H1 (cell line): Measurements from ENCODE around the gene GDAP2. TPM values are rescaled to one million over a fixed set of nuclear protein-coding genes. Genes with fewer than 3 reads are reported as not detected.

Experiments used
- CTCF ChIA-PET: fragments of 300-600 bp; sonication (Branson Sonifier 250); formaldehyde crosslinking; loops from one replicate; lab custom pipeline; 2021; ENCODE audit not compliant: partially characterized antibody; lab: Charles Lee
- POLR2A ChIA-PET: fragments of 300-600 bp; sonication (Branson Sonifier 250); formaldehyde crosslinking; loops from one replicate; lab custom pipeline; 2021; ENCODE audit warnings: inconsistent platforms; ENCODE audit not compliant: partially characterized antibody; lab: Charles Lee
- DNase-seq, 2 experiments: peaks; one replicate each; pipeline versions ENCODE4 v3.0.0 to v3.0.0-alpha.2; 2010 to 2022; ENCODE audit warnings: low spot score in 2 of 2, low read depth in 1 of 2, mixed read lengths in 1 of 2
- FAIRE-seq: peaks from 2 replicates; lab custom pipeline; 2011; peaks lifted over from hg19 to GRCh38; lab: Jason Lieb, UNC
- H2AFZ ChIP-seq: 2 replicates; pipeline ENCODE4 v1.8.1; 2012; ENCODE audit warnings: low read length, inconsistent platforms
- H2AK5ac ChIP-seq: 2 replicates; pipeline ENCODE4 v1.6.1; 2013; ENCODE audit warnings: low read depth, low read length
- H2BK120ac ChIP-seq: replicated peaks from 2 replicates; pipeline ENCODE3; 2013; ENCODE audit warnings: low read depth, low read length, inconsistent platforms
- H2BK12ac ChIP-seq: 2 replicates; pipeline ENCODE4 v1.6.1; 2013; ENCODE audit warnings: low read depth, low read length
- H2BK15ac ChIP-seq: 2 replicates; pipeline ENCODE4 v1.6.1; 2013; ENCODE audit warnings: low read length
- H2BK20ac ChIP-seq: 2 replicates; pipeline ENCODE4 v1.6.1; 2013; ENCODE audit warnings: low read length
- H2BK5ac ChIP-seq: 2 replicates; pipeline ENCODE4 v1.6.1; 2013; ENCODE audit warnings: low read depth, low read length
- H3K14ac ChIP-seq: 2 replicates; pipeline ENCODE4 v1.6.1; 2013; ENCODE audit warnings: inconsistent platforms; ENCODE audit not compliant: insufficient read length
- H3K18ac ChIP-seq: 2 replicates; pipeline ENCODE4 v1.6.1; 2013; ENCODE audit warnings: low read length; ENCODE audit errors: extremely low read depth
- H3K23ac ChIP-seq: 2 replicates; pipeline ENCODE4 v1.6.1; 2013; ENCODE audit warnings: inconsistent platforms; ENCODE audit not compliant: insufficient read length
- H3K23me2 ChIP-seq: 2 replicates; pipeline ENCODE4 v1.6.1; 2013; ENCODE audit warnings: low read depth, low read length
- H3K27ac ChIP-seq: 2 replicates; pipeline ENCODE4 v1.6.1; 2011; ENCODE audit warnings: low read depth, low read length, inconsistent platforms
- H3K27me3 ChIP-seq, 4 experiments: replicated peaks in 1 of 4; 1 replicate in 1 of 4; 2 replicates in 3 of 4; pipeline versions ENCODE4 v1.6.1 to v1.8.1; 2011 to 2013; ENCODE audit warnings: low read length in 3 of 4, mild to moderate bottlenecking in 3 of 4, inconsistent platforms in 2 of 4, mixed read lengths in 2 of 4, moderate library complexity in 1 of 4; ENCODE audit not compliant: control insufficient read depth in 3 of 4, insufficient read depth in 3 of 4; ENCODE audit errors: extremely low read depth in 1 of 4
- H3K36me3 ChIP-seq, 4 experiments: 2 replicates each; pipeline versions ENCODE4 v1.6.1 to v1.8.1; 2011 to 2013; ENCODE audit warnings: mild to moderate bottlenecking in 4 of 4, low read length in 3 of 4, moderate library complexity in 2 of 4, control low read depth in 1 of 4, inconsistent platforms in 1 of 4; ENCODE audit not compliant: insufficient read depth in 4 of 4, control insufficient read depth in 2 of 4
- H3K4ac ChIP-seq: replicated peaks from 2 replicates; pipeline ENCODE3; 2013; ENCODE audit warnings: low read length, low read depth, mixed read lengths, inconsistent platforms; ENCODE audit not compliant: insufficient read length
- H3K4me1 ChIP-seq, 4 experiments: replicated peaks in 1 of 4; 1 replicate in 1 of 4; 2 replicates in 3 of 4; pipeline versions ENCODE4 v1.6.1 to v1.8.1; 2011 to 2013; ENCODE audit warnings: low read length in 3 of 4, inconsistent platforms in 2 of 4, mixed read lengths in 1 of 4; ENCODE audit not compliant: insufficient read depth in 4 of 4, control insufficient read depth in 3 of 4
- H3K4me2 ChIP-seq, 2 experiments: 2 replicates each; pipeline versions ENCODE4 v1.6.1 to v1.8.1; 2011 to 2013; ENCODE audit warnings: low read depth in 2 of 2, low read length in 2 of 2, control low read depth in 1 of 2, inconsistent platforms in 1 of 2, mild to moderate bottlenecking in 1 of 2; ENCODE audit not compliant: insufficient read depth in 1 of 2
- H3K4me3 ChIP-seq, 4 experiments: fragments of 200-600, 300-600 bp in 1 of 4; sonication (generic), shearing (Covaris generic), sonication (Bioruptor Twin) in 1 of 4; 2 replicates each; pipeline versions ENCODE4 v1.5.1 to v1.8.1; 2011 to 2016; ENCODE audit warnings: low read length in 4 of 4, low read depth in 3 of 4, control low read depth in 2 of 4, inconsistent platforms in 2 of 4, mild to moderate bottlenecking in 2 of 4, mixed read lengths in 1 of 4, moderate library complexity in 1 of 4; ENCODE audit not compliant: insufficient read depth in 2 of 4; ENCODE audit errors: extremely low read depth in 1 of 4
- H3K56ac ChIP-seq: replicated peaks from 2 replicates; pipeline ENCODE3; 2013; ENCODE audit warnings: low read depth, mild to moderate bottlenecking, mixed read lengths, low read length, inconsistent platforms; ENCODE audit not compliant: insufficient read length
- H3K79me1 ChIP-seq: 2 replicates; pipeline ENCODE4 v1.6.1; 2013; ENCODE audit warnings: low read depth, low read length, control low read depth
- H3K79me2 ChIP-seq, 2 experiments: 2 replicates each; pipeline versions ENCODE4 v1.6.1 to v1.8.1; 2012 to 2013; ENCODE audit warnings: low read length in 2 of 2, mild to moderate bottlenecking in 2 of 2, inconsistent platforms in 1 of 2; ENCODE audit not compliant: insufficient read depth in 2 of 2, control insufficient read depth in 1 of 2
- H3K9ac ChIP-seq, 4 experiments: replicated peaks in 1 of 4; 1 replicate in 1 of 4; 2 replicates in 3 of 4; pipeline versions ENCODE4 v1.6.1 to v1.8.1; 2011 to 2013; ENCODE audit warnings: low read depth in 3 of 4, low read length in 3 of 4, control low read depth in 2 of 4, mild to moderate bottlenecking in 2 of 4, moderate library complexity in 2 of 4, inconsistent platforms in 1 of 4; ENCODE audit errors: extremely low read depth in 1 of 4
- H3K9me3 ChIP-seq, 2 experiments: 2 replicates each; pipeline versions ENCODE4 v1.6.1 to v1.8.1; 2012 to 2013; ENCODE audit warnings: mild to moderate bottlenecking in 2 of 2, moderate library complexity in 2 of 2, control low read depth in 1 of 2, inconsistent platforms in 1 of 2, low read depth in 1 of 2, low read length in 1 of 2, mixed read lengths in 1 of 2; ENCODE audit not compliant: insufficient read depth in 2 of 2
- H4K20me1 ChIP-seq, 2 experiments: replicated peaks in 1 of 2; 2 replicates each; pipeline versions ENCODE3 to v1.8.1; 2011 to 2013; ENCODE audit warnings: inconsistent platforms in 2 of 2, low read length in 2 of 2, mild to moderate bottlenecking in 1 of 2; ENCODE audit not compliant: insufficient read depth in 2 of 2, control insufficient read depth in 1 of 2
- H4K5ac ChIP-seq: 2 replicates; pipeline ENCODE4 v1.6.1; 2013; ENCODE audit warnings: low read length, low read depth, mixed read lengths, inconsistent platforms; ENCODE audit not compliant: insufficient read length
- H4K8ac ChIP-seq: 2 replicates; pipeline ENCODE4 v1.8.0; 2013; ENCODE audit warnings: mild to moderate bottlenecking, moderate library complexity, low read length, inconsistent platforms; ENCODE audit not compliant: insufficient read depth; ENCODE audit errors: extremely low read depth
- H4K91ac ChIP-seq: replicated peaks from 2 replicates; pipeline ENCODE3; 2013; ENCODE audit warnings: low read length, mixed read lengths, inconsistent platforms; ENCODE audit not compliant: insufficient read length
- CBX5 ChIP-seq: fragments of 300-800, 300-1000 bp; sonication (generic); IDR thresholded peaks from 2 replicates; pipeline ENCODE4 v1.7.1; 2016; ENCODE audit warnings: antibody characterized with exemption, low read length, low read depth
- CEBPB ChIP-seq: IDR thresholded peaks from 2 replicates; pipeline ENCODE4 v1.6.1; 2012; ENCODE audit warnings: low read depth, low read length
- EP300 ChIP-seq, 2 experiments: IDR thresholded peaks; 1 replicate in 1 of 2; 2 replicates in 1 of 2; pipeline ENCODE4 v1.6.1; 2011 to 2012; ENCODE audit warnings: low read depth in 2 of 2, low read length in 2 of 2, mild to moderate bottlenecking in 2 of 2, borderline replicate concordance in 1 of 2, inconsistent platforms in 1 of 2, moderate library complexity in 1 of 2
- KDM1A ChIP-seq: fragments of 200-600, 300-600 bp; sonication (generic); IDR thresholded peaks from 2 replicates; pipeline ENCODE4 v1.7.1; 2016; ENCODE audit warnings: mild to moderate bottlenecking, low read length, borderline replicate concordance
- POLR2AphosphoS5 ChIP-seq: IDR thresholded peaks from 2 replicates; pipeline ENCODE4 v1.6.1; 2011; ENCODE audit warnings: low read depth, low read length
- RNF2 ChIP-seq: fragments of 200-900, 300-1000 bp; sonication (generic); IDR thresholded peaks from 2 replicates; pipeline ENCODE4 v1.7.1; 2016; ENCODE audit warnings: borderline replicate concordance, low read depth, mild to moderate bottlenecking, antibody characterized with exemption, low read length; ENCODE audit not compliant: poor library complexity, severe bottlenecking; ENCODE audit errors: missing control alignments
- ZNF274 ChIP-seq: IDR thresholded peaks from 2 replicates; pipeline ENCODE4 v1.7.0; 2012; ENCODE audit warnings: low read length, borderline replicate concordance; ENCODE audit errors: extremely low read depth
- WGBS, 2 experiments: shearing (Covaris generic) in 1 of 2; methylation state at CpG; one replicate each; pipeline versions ENCODE4 v1.1.6 to v1.1.7; 2013 to 2015; ENCODE audit warnings: low lambda C conversion rate in 2 of 2, mixed read lengths in 2 of 2, inconsistent platforms in 1 of 2, low coverage in 1 of 2, missing lambda C conversion rate in 1 of 2; ENCODE audit not compliant: insufficient replicate concordance in 2 of 2, insufficient coverage in 1 of 2, insufficient read length in 1 of 2; ENCODE audit errors: extremely low coverage in 1 of 2, missing lambda C conversion rate in 1 of 2; 5-methylcytosine and 5-hydroxymethylcytosine counted together
- polyA plus RNA-seq, 7 experiments: library from polyadenylated mRNA; depleted of rRNA in 3 of 7; stranded (reverse) in 5 of 7; unstranded in 2 of 7; fragments of >200 nt in 5 of 7; fragments of 200-250 nt in 2 of 7; gene quantifications; 1 replicate in 5 of 7; 2 replicates in 1 of 7; 4 replicates in 1 of 7; pipeline versions ENCODE4 v1.2.1 to v1.2.3, GENCODE V29; 2011 to 2013; ENCODE audit warnings: missing spikeins in 2 of 7, mixed read lengths in 2 of 7
- total RNA-seq: library from RNA; stranded (reverse); fragmentation: NEBNext Ultra II Directional; extraction: Animal tissue kit (Norgen Biotek cat#: 25700); gene quantifications from 2 replicates; pipeline ENCODE4 v1.2.1, GENCODE V29; 2021

Gene GDAP2
- total and polyA plus RNA-seq, 2 of the 8 experiments (the other 6 are each of a cell fraction or from before 2014, with no cell fraction given): 8.6 to 27.8 TPM

GRCh38 chr1:117859901-117860300 is 69.5 kb downstream of the GDAP2 start:
- Histone ChIP-seq H2BK20ac (no peak overlapping the region), H3K56ac (no peak overlapping the region), H3K18ac (no peak overlapping the region), H3K79me1 (no peaks in the 10 kb centered on the region), H2BK5ac (no peak overlapping the region), H3K4me3 (no peak overlapping the region), H3K23me2 (no peaks in the 10 kb centered on the region), H2BK12ac (no peak overlapping the region), H2BK120ac (no peak overlapping the region), H4K8ac (no peak overlapping the region), H3K4me2 (no peak overlapping the region), H3K79me2 (no peaks in the 10 kb centered on the region), H4K20me1 (no peaks in the 10 kb centered on the region), H3K27me3 (peaks cover 0 to 1% (median 0%) of the 10 kb centered on the region in 4 experiments; a peak in 1 of 7 replicates), H2AK5ac (no peak overlapping the region), H3K14ac (no peak overlapping the region), H3K27ac (no peak overlapping the region), H3K4ac (no peak overlapping the region), H3K9me3 (no peaks in the 10 kb centered on the region), H3K9ac (no peak overlapping the region), H2BK15ac (no peak overlapping the region), H3K23ac (no peak overlapping the region), H3K36me3 (no peaks in the 10 kb centered on the region), H4K5ac (no peak overlapping the region), H4K91ac (no peak overlapping the region), H3K4me1 (no peaks in the 10 kb centered on the region), H2AFZ (no peak overlapping the region)
- no peak for DNase-seq
- POLR2A ChIA-PET: no interaction called here
- no peak for FAIRE-seq
- CTCF ChIA-PET: interaction anchor here (0.6 to 1.9 kb wide), 3 partner anchors 17 to 325 kb away, joined by 3 to 9 read pairs (median 3); no protein-coding TSS in a partner anchor
- WGBS, 2 experiments: 90% methylated on average over 4 of the region's 4 CpGs; no CpG with 5 or more reads in 1 of the 2 experiments
- TF ChIP-seq RNF2 (no peak), POLR2AphosphoS5 (no peak), CEBPB (no peak), CBX5 (no peak), ZNF274 (no peak), EP300 (IDR thresholded peaks at IDR 0.05; ENCODE audit: borderline replicate concordance in 1 of 2, low read depth in 2 of 2, low read length in 2 of 2) (no peak), KDM1A (no peak)
